Measurements from ENCODE around the gene PRM3. TPM values are rescaled to one million over a fixed set of nuclear protein-coding genes. Genes with fewer than 3 reads are reported as not detected.

PRM3 gene
- total RNA-seq, 1 donor from 2014 or later: not detected

DNA sequence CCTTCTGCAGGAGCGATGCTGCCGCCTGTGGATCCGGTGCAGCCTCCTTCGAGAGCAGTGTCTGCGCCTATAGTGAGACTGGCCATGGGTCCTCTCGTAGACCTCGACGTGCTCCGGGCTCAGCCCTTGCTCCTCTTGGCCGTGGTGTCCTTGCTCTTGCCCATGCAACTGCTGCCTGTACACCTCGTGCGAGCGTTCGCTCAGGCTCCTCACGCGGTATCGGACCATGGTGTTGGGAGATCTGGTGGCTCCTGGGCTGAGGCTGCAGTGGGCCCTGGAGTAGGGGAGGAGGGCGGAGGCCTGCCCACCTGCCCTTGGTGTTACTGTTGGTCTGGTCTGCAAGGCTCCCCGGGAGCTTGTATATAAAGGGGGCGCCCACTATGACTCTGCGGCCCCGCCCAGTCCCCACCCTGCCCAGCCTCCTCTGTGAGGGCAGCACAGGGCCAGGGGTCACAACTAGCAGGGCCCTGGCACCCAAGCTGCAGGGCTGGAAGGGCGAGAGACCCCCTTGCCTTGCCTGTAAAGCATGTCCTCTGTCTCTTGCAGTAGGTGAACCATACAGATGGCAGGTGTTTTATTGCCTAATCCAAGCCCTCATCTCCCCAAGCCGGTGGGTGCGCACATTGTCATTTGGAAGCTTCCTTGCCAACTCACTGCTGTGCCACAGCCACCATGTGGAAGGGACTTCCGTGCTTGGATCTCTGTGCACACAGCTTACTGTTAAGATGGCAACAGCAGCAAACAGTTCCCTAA lies 2.9 kb upstream of the PRM3 start, which contains the start of gene PRM2:
Gene PRM2, minus strand, starts transcription at position 338 of the 753 bp plus-strand sequence. Its CDS starts 110 bp downstream, at position 228.
- Histone ChIP-seq H3K27me3 (no peaks in the 10 kb centered on the region), H3K4me3 (no peak within 1 kb of the TSS), H3K36me3 (no peaks in the 10 kb centered on the region), H3K4me1 (no peaks in the 10 kb centered on the region), H3K9me3 (no peaks in the 10 kb centered on the region), H3K27ac (no peak within 1 kb of the TSS)
- TF ChIP-seq, protein P1, sequence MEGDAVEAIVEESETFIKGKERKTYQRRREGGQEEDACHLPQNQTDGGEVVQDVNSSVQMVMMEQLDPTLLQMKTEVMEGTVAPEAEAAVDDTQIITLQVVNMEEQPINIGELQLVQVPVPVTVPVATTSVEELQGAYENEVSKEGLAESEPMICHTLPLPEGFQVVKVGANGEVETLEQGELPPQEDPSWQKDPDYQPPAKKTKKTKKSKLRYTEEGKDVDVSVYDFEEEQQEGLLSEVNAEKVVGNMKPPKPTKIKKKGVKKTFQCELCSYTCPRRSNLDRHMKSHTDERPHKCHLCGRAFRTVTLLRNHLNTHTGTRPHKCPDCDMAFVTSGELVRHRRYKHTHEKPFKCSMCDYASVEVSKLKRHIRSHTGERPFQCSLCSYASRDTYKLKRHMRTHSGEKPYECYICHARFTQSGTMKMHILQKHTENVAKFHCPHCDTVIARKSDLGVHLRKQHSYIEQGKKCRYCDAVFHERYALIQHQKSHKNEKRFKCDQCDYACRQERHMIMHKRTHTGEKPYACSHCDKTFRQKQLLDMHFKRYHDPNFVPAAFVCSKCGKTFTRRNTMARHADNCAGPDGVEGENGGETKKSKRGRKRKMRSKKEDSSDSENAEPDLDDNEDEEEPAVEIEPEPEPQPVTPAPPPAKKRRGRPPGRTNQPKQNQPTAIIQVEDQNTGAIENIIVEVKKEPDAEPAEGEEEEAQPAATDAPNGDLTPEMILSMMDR (IDR thresholded peaks at IDR 0.05): no peak
- intact Hi-C loops (cut with DNase I): no loop called here
- no peak for ATAC-seq
- no peak for DNase-seq

DNA sequence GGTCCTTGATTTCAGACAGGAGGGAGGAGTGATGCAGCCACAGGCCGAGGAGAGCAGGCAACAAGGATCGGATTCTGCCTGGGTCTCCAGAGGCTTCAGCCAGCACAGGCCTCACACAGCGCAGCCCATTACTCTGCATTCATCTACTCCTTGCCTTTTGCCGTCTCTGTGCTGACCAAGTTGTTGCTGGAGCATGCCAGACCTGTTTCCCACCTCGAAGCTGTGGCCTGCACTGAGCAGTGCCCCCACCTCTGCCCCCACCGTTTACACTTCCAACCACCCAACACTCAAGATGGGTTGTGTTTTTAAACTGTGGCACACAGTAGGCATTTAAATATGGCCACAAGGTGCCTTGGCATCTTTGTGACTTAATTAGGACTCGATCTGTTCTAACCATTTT lies 1.5 kb upstream of the PRM3 start:
- intact Hi-C loops (cut with DNase I): no loop called here
- H3K27ac ChIP-seq: no peak overlapping the region

GRCh38 chr16:11273721-11274324 lies 394 bp upstream of the PRM3 start:
- TF ChIP-seq, protein P1 (IDR thresholded peaks at IDR 0.05): no peak
- Histone ChIP-seq H3K36me3 (no peaks in the 10 kb centered on the region), H3K27ac (no peak overlapping the region), H3K4me3 (no peak overlapping the region), H3K9me3 (no peaks in the 10 kb centered on the region), H3K27me3 (no peaks in the 10 kb centered on the region), H3K4me1 (no peaks in the 10 kb centered on the region)
- no peak for ATAC-seq
- no peak for DNase-seq
- intact Hi-C loops (cut with DNase I): no loop called here

More for the DNA sequence above, 1.5 kb upstream of the PRM3 start:
- Histone ChIP-seq H3K9me3 (no peaks in the 10 kb centered on the region), H3K4me1 (no peaks in the 10 kb centered on the region), H3K27me3 (no peaks in the 10 kb centered on the region), H3K4me3 (no peak overlapping the region), H3K36me3 (no peaks in the 10 kb centered on the region)
- no peak for DNase-seq
- no peak for ATAC-seq
- TF ChIP-seq, protein P1 (IDR thresholded peaks at IDR 0.05): no peak

DNA sequence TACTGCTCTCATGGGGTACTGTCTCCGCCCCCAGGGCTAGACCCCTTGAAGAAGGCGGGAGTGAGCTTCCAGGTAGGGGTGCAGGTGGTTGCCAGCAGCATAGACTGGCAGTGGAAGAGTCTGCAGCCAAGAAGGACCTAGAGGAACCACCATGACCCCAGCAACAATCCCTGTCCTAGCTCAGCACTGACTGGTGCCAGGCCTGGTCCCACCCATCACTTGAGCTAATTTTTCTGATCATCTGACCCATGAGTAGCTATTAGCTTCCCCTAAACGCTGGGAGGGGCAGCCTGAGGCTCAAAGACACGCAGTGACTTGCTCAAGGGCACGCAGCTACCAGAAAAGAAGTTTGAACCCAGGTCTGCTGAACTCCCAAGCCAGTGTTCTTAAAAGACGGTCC lies 945 bp downstream of the PRM3 start:
- no peaks in the 10 kb centered on the region for H3K9me3 ChIP-seq
- no peak for DNase-seq
- H3K4me3 ChIP-seq: no peak overlapping the region
- H3K27ac ChIP-seq: no peak overlapping the region
- no peaks in the 10 kb centered on the region for H3K36me3 ChIP-seq
- H3K27me3 ChIP-seq: no peaks in the 10 kb centered on the region
- intact Hi-C loops (cut with DNase I): no loop called here
- ATAC-seq: peak; percentile 24
- H3K4me1 ChIP-seq: no peaks in the 10 kb centered on the region
- TF ChIP-seq, protein P1 (IDR thresholded peaks at IDR 0.05): no peak

- H3K36me3 ChIP-seq: no peaks in the 10 kb centered on the region
- TF ChIP-seq, protein P1 (IDR thresholded peaks at IDR 0.05): no peak
- H3K27ac ChIP-seq: no peak overlapping the region
- intact Hi-C loops (cut with DNase I): no loop called here
- H3K9me3 ChIP-seq: no peaks in the 10 kb centered on the region
- H3K27me3 ChIP-seq: no peaks in the 10 kb centered on the region
- no peaks in the 10 kb centered on the region for H3K4me1 ChIP-seq
- ATAC-seq: no peak
- DNase-seq: no peak
- H3K4me3 ChIP-seq: no peak overlapping the region
Observed at GRCh38 chr16:11271610-11272009, 1.8 kb downstream of the PRM3 start.

Data from upper lobe of right lung (tissue), 1 donor.